ENCODE data around the gene KLHL29. TPM values are rescaled to one million over a fixed set of nuclear protein-coding genes. Genes with fewer than 3 reads are reported as not detected.

KLHL29 gene
- total RNA-seq, 4 donors from 2014 or later = 4.8 to 17.0 (median 10.5) TPM

GRCh38 chr2:23585273-23586170 lies 200.5 kb downstream of the KLHL29 start:
- DNase-seq = no peak
- intact Hi-C loops (cut with DNase I; ENCODE audit: low total_unique reads) = no loop called here
- Histone ChIP-seq H3K4me1 (no peaks in the 10 kb centered on the region), H3K9me3 (no peaks in the 10 kb centered on the region), H3K27ac (peak overlapping the region; percentile 80 to 84), H3K27me3 (no peaks in the 10 kb centered on the region), H3K36me3 (no peaks in the 10 kb centered on the region), H3K4me3 (no peak overlapping the region)
- TF ChIP-seq POLR2A (IDR thresholded peaks at IDR 0.05) (no peak), CTCF (IDR thresholded peaks at IDR 0.05) (no peak)

- no peak for TF ChIP-seq POLR2A (IDR thresholded peaks at IDR 0.05)
- TF ChIP-seq CTCF (IDR thresholded peaks at IDR 0.05) = no peak
- no peak overlapping the region for H3K27ac ChIP-seq
- no peaks in the 10 kb centered on the region for H3K36me3 ChIP-seq
These were observed 201.8 kb downstream of the KLHL29 start for GRCh38 chr2:23586741-23587306.

GRCh38 chr2:23587341-23587880 lies 202.4 kb downstream of the KLHL29 start:
- Histone ChIP-seq H3K4me1 (no peaks in the 10 kb centered on the region), H3K27ac (no peak overlapping the region), H3K27me3 (no peaks in the 10 kb centered on the region), H3K9me3 (no peaks in the 10 kb centered on the region), H3K36me3 (no peaks in the 10 kb centered on the region), H3K4me3 (no peak overlapping the region)
- TF ChIP-seq CTCF (IDR thresholded peaks at IDR 0.05) = no peak
- TF ChIP-seq POLR2A (IDR thresholded peaks at IDR 0.05) = no peak
- intact Hi-C loops (cut with DNase I; ENCODE audit: low total_unique reads) = no loop called here
- no peak for DNase-seq

More at GRCh38 chr2:23586741-23587306, 201.8 kb downstream of the KLHL29 start:
- intact Hi-C loops (cut with DNase I; ENCODE audit: low total_unique reads) = no loop called here
- Histone ChIP-seq H3K4me1 (no peaks in the 10 kb centered on the region), H3K27me3 (no peaks in the 10 kb centered on the region), H3K4me3 (no peak overlapping the region), H3K9me3 (no peaks in the 10 kb centered on the region)
- no peak for DNase-seq

- Histone ChIP-seq H3K4me3 (no peak overlapping the region), H3K27ac (peak overlapping the region; percentile 21 to 42), H3K36me3 (no peaks in the 10 kb centered on the region), H3K27me3 (no peaks in the 10 kb centered on the region), H3K9me3 (no peaks in the 10 kb centered on the region), H3K4me1 (no peaks in the 10 kb centered on the region)
- intact Hi-C loops (cut with DNase I; ENCODE audit: low total_unique reads) = no loop called here
- DNase-seq = no peak
- TF ChIP-seq POLR2A (IDR thresholded peaks at IDR 0.05) (no peak), CTCF (IDR thresholded peaks at IDR 0.05) (no peak)
These were observed 203.1 kb downstream of the KLHL29 start for GRCh38 chr2:23588106-23588505.
